Stimulated activated CD8-positive, alpha-beta memory T cell treated with anti-CD3 and anti-CD28 coated beads, Interleukin-7, amount 100 ng/mL, for 1 hour (primary cell): ENCODE results near the gene NUP62.
"Not testable (repeated sequence)": the region's sequence is repeated elsewhere in the genome, so short reads cannot be mapped to it uniquely, and the experiment has no call there.

ENCODE experiments used
- DNase-seq, 2 donors: peaks; one replicate each; pipeline ENCODE4 v3.0.0-alpha.2; 2020; ENCODE audit warnings: low read depth in 2 of 2

The NUP62 gene

GRCh38 chr19:49951806-49952478, 22.6 kb upstream of the NUP62 start:
- DNase-seq, result no peak

- DNase-seq, result no peak
Observed at GRCh38 chr19:49950956-49951526, 21.7 kb upstream of the NUP62 start.

- no peak for DNase-seq
Observed at GRCh38 chr19:49950590-49950948, 21.3 kb upstream of the NUP62 start.

GRCh38 chr19:49949742-49950589, 20.7 kb upstream of the NUP62 start:
- DNase-seq, result no peak

GRCh38 chr19:49946415-49946814, 17.1 kb upstream of the NUP62 start:
- no peak for DNase-seq

GRCh38 chr19:49944567-49944966, 15.3 kb upstream of the NUP62 start:
- DNase-seq, result not testable (repeated sequence)

GRCh38 chr19:49940482-49940791, 11.1 kb upstream of the NUP62 start:
- DNase-seq, result no peak

GRCh38 chr19:49939721-49940481, 10.6 kb upstream of the NUP62 start:
- DNase-seq, result no peak

GRCh38 chr19:49938662-49939061, 9.4 kb upstream of the NUP62 start:
- DNase-seq, result no peak

GRCh38 chr19:49937750-49938381, 8.6 kb upstream of the NUP62 start:
- DNase-seq, result peak; percentile 63 to 68

GRCh38 chr19:49936549-49936948, 7.2 kb upstream of the NUP62 start:
- no peak for DNase-seq

GRCh38 chr19:49933643-49934042, 4.3 kb upstream of the NUP62 start:
- DNase-seq, result no peak

GRCh38 chr19:49932731-49933131, 3.4 kb upstream of the NUP62 start:
- no peak for DNase-seq

GRCh38 chr19:49932041-49932451, 2.7 kb upstream of the NUP62 start:
- no peak for DNase-seq

- DNase-seq, result no peak
Observed at GRCh38 chr19:49931293-49932040, 2.2 kb upstream of the NUP62 start.

GRCh38 chr19:49930483-49931011, 1.2 kb upstream of the NUP62 start:
- no peak for DNase-seq

GRCh38 chr19:49929611-49930482, 543 bp upstream of the NUP62 start:
- peak; percentile 65 to 76 for DNase-seq

- DNase-seq, result no peak
Observed at GRCh38 chr19:49927526-49928264, 1.6 kb downstream of the NUP62 start.

GRCh38 chr19:49926515-49926914, 2.8 kb downstream of the NUP62 start:
- DNase-seq, result no peak
